Neural progenitor cell (in vitro differentiated cells): ENCODE measurements around the gene KLK3.

Experiments used
- CTCF ChIP-seq: fragments of 200-600 bp; sonication (generic); IDR thresholded peaks from 2 replicates; pipeline ENCODE4 v1.5.1; 2017; ENCODE audit warnings: antibody characterized with exemption, mild to moderate bottlenecking
- EZH2 ChIP-seq: fragments of 200-600 bp; sonication (generic); IDR thresholded peaks from 2 replicates; pipeline ENCODE4 v1.6.1; 2017; ENCODE audit warnings: antibody characterized with exemption, mild to moderate bottlenecking, moderate library complexity
- EZH2phosphoT487 ChIP-seq: fragments of 200-600 bp; sonication (generic); IDR thresholded peaks from 2 replicates; pipeline ENCODE4 v1.6.1; 2017; ENCODE audit warnings: antibody characterized with exemption

DNA sequence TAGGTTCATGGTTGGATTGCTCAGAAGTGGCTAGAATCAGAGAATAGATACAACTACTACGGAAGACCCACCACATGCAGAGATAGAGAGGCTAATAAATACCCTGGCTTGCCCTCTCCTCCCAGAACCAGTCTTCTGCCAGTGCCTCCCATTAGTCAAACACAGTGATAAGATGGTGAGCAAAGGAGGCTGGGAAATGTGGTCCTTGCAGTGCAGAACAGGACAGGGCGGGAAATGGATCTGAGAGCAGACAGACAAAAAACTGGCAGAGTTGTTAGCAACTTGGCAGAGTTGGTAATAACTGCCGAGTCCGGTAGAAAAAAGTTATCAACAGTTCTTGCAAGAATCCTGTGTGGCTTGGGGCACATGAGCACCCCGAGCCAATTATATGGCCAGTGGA is 39.8 kb upstream of the KLK3 start:
- TF ChIP-seq CTCF (no peak), EZH2phosphoT487 (no peak), EZH2 (no peak)
